Osteocyte (in vitro differentiated cells): Measurements from ENCODE around the gene SNX5. TPM values are rescaled to one million over a fixed set of nuclear protein-coding genes. Genes with fewer than 3 reads are reported as not detected.

Source experiments
- DNase-seq: peaks from one replicate; pipeline ENCODE4 v3.0.0; 2021; ENCODE audit warnings: mixed read lengths; ENCODE audit not compliant: unreplicated experiment; ENCODE audit errors: extremely low spot score
- H3K27ac Mint-ChIP-seq: one replicate; pipeline ENCODE4 v1.8.0; 2021; ENCODE audit warnings: mild to moderate bottlenecking, mixed read lengths; ENCODE audit not compliant: unreplicated experiment
- H3K27me3 Mint-ChIP-seq: one replicate; pipeline ENCODE4 v1.8.0; 2021; ENCODE audit warnings: mixed read lengths; ENCODE audit not compliant: unreplicated experiment
- H3K36me3 Mint-ChIP-seq: one replicate; pipeline ENCODE4 v1.8.0; 2021; ENCODE audit warnings: mixed read lengths; ENCODE audit not compliant: unreplicated experiment
- H3K4me1 Mint-ChIP-seq: one replicate; pipeline ENCODE4 v1.8.0; 2021; ENCODE audit warnings: mixed read lengths; ENCODE audit not compliant: unreplicated experiment
- H3K4me3 Mint-ChIP-seq: one replicate; pipeline ENCODE4 v1.8.0; 2021; ENCODE audit warnings: mild to moderate bottlenecking, moderate library complexity, mixed read lengths; ENCODE audit not compliant: unreplicated experiment
- H3K9me3 Mint-ChIP-seq: one replicate; pipeline ENCODE4 v1.8.0; 2021; ENCODE audit warnings: mixed read lengths; ENCODE audit not compliant: unreplicated experiment
- CTCF ChIP-seq: fragments of 200-600 bp; sonication (generic); IDR thresholded peaks from 2 replicates; pipeline ENCODE4 v1.5.0; 2021; ENCODE audit warnings: antibody characterized with exemption, mild to moderate bottlenecking, moderate library complexity
- total RNA-seq: library from RNA; stranded (reverse); gene quantifications from 2 replicates; pipeline ENCODE4 v1.2.1, GENCODE V29; 2021

SNX5 gene
- total RNA-seq, 1 donor from 2014 or later = 147 TPM

- DNase-seq = no peak
- Mint-ChIP-seq H3K9me3 (no peaks in the 10 kb centered on the region), H3K36me3 (no peaks in the 10 kb centered on the region), H3K27me3 (no peaks in the 10 kb centered on the region), H3K27ac (no peak overlapping the region), H3K4me1 (peaks cover 3% of the 10 kb centered on the region), H3K4me3 (no peak overlapping the region)
- no peak for TF ChIP-seq CTCF
These were observed 43.5 kb upstream of the SNX5 start for GRCh38 chr20:18011951-18012645.

GRCh38 chr20:18011482-18011881 lies 42.9 kb upstream of the SNX5 start:
- H3K9me3 Mint-ChIP-seq = no peaks in the 10 kb centered on the region
- DNase-seq = no peak
- TF ChIP-seq CTCF = no peak
- no peaks in the 10 kb centered on the region for H3K36me3 Mint-ChIP-seq
- H3K4me1 Mint-ChIP-seq = peaks cover 5% of the 10 kb centered on the region
- H3K27ac Mint-ChIP-seq = no peak overlapping the region
- no peak overlapping the region for H3K4me3 Mint-ChIP-seq
- no peaks in the 10 kb centered on the region for H3K27me3 Mint-ChIP-seq

- TF ChIP-seq CTCF = no peak
- Mint-ChIP-seq H3K36me3 (no peaks in the 10 kb centered on the region), H3K4me3 (no peak overlapping the region), H3K4me1 (peaks cover 19% of the 10 kb centered on the region), H3K27ac (no peak overlapping the region), H3K27me3 (no peaks in the 10 kb centered on the region), H3K9me3 (no peaks in the 10 kb centered on the region)
- no peak for DNase-seq
These were observed 40.5 kb upstream of the SNX5 start for GRCh38 chr20:18009116-18009515.

GRCh38 chr20:18007534-18008292 lies 39.1 kb upstream of the SNX5 start:
- H3K4me1 Mint-ChIP-seq = peaks cover 19% of the 10 kb centered on the region
- DNase-seq = no peak
- H3K27me3 Mint-ChIP-seq = no peaks in the 10 kb centered on the region
- no peaks in the 10 kb centered on the region for H3K36me3 Mint-ChIP-seq
- H3K9me3 Mint-ChIP-seq = no peaks in the 10 kb centered on the region
- TF ChIP-seq CTCF = no peak
- no peak overlapping the region for H3K27ac Mint-ChIP-seq
- H3K4me3 Mint-ChIP-seq = no peak overlapping the region

GRCh38 chr20:18006684-18007083 lies 38.1 kb upstream of the SNX5 start:
- Mint-ChIP-seq H3K27ac (no peak overlapping the region), H3K4me1 (peaks cover 19% of the 10 kb centered on the region), H3K9me3 (no peaks in the 10 kb centered on the region), H3K27me3 (no peaks in the 10 kb centered on the region), H3K4me3 (no peak overlapping the region), H3K36me3 (no peaks in the 10 kb centered on the region)
- TF ChIP-seq CTCF = no peak
- DNase-seq = no peak
